ENCODE measurements around the gene DNAJB9. TPM values are rescaled to one million over a fixed set of nuclear protein-coding genes. Genes with fewer than 3 reads are reported as not detected.
A peak's percentile ranks its signal among the peaks of the same experiment; 100 is the strongest.

Gene DNAJB9
- total and polyA plus RNA-seq, 2 of the 13 experiments (the other 11 are each of a cell fraction or from before 2014, with no cell fraction given), result 8.6 to 16.4 TPM

DNA sequence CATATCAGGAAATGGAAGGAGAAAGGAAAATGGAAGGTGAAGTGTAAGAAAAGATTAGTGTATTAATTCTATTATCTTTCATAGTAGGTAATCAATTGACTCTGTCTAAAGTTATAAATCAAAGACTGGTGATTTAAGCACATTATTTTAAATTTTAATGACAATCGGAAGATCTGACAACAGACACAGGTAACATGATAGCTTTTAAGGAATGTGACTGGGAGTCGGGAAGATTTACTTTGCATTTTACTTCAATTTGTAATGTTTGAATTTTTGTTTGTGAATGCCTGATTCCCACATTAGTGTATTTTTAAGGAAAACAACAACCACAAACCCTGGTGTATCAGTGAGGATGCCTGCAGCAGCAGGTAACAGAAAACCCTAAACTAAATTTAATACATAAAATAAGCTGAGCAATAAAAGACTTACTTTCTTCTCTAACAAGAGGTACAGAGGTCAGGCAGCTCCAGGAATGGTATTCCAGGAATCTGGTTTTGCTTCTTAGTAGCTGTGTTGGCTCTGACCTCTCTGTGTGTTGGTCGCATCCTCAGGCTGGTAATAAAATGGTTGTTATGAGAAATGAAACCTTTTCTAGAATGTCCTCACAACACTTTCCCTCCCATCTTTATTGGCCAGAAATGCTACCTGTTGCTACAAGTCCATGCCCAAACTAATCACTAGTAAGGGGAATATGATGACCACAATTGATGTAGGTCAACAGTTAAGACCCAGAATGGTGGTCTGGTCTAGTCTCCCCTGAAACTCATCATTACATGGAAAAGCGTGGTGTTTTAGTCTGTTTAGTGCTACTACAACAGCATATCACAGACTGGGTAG lies 12.2 kb downstream of the DNAJB9 start (continued):
- TF ChIP-seq, protein P1, sequence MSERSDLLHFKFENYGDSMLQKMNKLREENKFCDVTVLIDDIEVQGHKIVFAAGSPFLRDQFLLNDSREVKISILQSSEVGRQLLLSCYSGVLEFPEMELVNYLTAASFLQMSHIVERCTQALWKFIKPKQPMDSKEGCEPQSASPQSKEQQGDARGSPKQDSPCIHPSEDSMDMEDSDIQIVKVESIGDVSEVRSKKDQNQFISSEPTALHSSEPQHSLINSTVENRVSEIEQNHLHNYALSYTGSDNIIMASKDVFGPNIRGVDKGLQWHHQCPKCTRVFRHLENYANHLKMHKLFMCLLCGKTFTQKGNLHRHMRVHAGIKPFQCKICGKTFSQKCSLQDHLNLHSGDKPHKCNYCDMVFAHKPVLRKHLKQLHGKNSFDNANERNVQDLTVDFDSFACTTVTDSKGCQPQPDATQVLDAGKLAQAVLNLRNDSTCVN (CRISPR knock-in tag; IDR thresholded peaks at IDR 0.05; ENCODE audit: borderline replicate concordance), result no peak
- no peak for TF ChIP-seq ZNF768 (CRISPR knock-in tag; IDR thresholded peaks at IDR 0.05)
- no peak for TF ChIP-seq HNF4A (CRISPR knock-in tag; IDR thresholded peaks at IDR 0.05)
- no peak for TF ChIP-seq ZFY (CRISPR knock-in tag; IDR thresholded peaks at IDR 0.05)
- TF ChIP-seq CHD2 (IDR thresholded peaks at IDR 0.05; ENCODE audit: low read depth, low read length), result no peak
- TF ChIP-seq, protein P2, sequence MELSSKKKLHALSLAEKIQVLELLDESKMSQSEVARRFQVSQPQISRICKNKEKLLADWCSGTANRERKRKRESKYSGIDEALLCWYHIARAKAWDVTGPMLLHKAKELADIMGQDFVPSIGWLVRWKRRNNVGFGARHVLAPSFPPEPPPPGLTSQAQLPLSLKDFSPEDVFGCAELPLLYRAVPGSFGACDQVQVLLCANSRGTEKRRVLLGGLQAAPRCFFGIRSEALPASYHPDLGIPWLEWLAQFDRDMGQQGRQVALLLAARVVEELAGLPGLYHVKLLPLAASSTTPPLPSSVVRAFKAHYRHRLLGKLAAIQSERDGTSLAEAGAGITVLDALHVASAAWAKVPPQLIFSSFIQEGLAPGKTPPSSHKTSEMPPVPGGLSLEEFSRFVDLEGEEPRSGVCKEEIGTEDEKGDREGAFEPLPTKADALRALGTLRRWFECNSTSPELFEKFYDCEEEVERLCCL (CRISPR knock-in tag; IDR thresholded peaks at IDR 0.05; ENCODE audit: borderline replicate concordance), result no peak
- peak; percentile 28; the same call in 1 of the 2 replicates for TF ChIP-seq NR2F6 (IDR thresholded peaks at IDR 0.05)
- TF ChIP-seq NR2F6 (CRISPR knock-in tag; IDR thresholded peaks at IDR 0.05), result peak; percentile 34; the same call in 1 of the 2 replicates
- no peak for TF ChIP-seq KLF15 (CRISPR knock-in tag; IDR thresholded peaks at IDR 0.05; ENCODE audit: borderline replicate concordance)
- TF ChIP-seq ZNF292 (CRISPR knock-in tag; IDR thresholded peaks at IDR 0.05; ENCODE audit: borderline replicate concordance, low read depth), result no peak
- TF ChIP-seq TAF1 (CRISPR knock-in tag; IDR thresholded peaks at IDR 0.05), result no peak
- no peak for TF ChIP-seq ZNF431 (CRISPR knock-in tag; IDR thresholded peaks at IDR 0.05; ENCODE audit: borderline replicate concordance, low read depth)
- TF ChIP-seq SIX1 (CRISPR knock-in tag; IDR thresholded peaks at IDR 0.05; ENCODE audit: borderline replicate concordance), result peak; percentile 67; the same call in 1 of the 2 replicates
- no peak for TF ChIP-seq ZBTB21 (CRISPR knock-in tag; IDR thresholded peaks at IDR 0.05)
- TF ChIP-seq E2F1 (CRISPR knock-in tag; IDR thresholded peaks at IDR 0.05), result no peak
- TF ChIP-seq ZNF253 (CRISPR knock-in tag; IDR thresholded peaks at IDR 0.05; ENCODE audit: borderline replicate concordance), result no peak
- no peak for TF ChIP-seq HES4 (CRISPR knock-in tag; IDR thresholded peaks at IDR 0.05; ENCODE audit: borderline replicate concordance)
- TF ChIP-seq, protein P3, sequence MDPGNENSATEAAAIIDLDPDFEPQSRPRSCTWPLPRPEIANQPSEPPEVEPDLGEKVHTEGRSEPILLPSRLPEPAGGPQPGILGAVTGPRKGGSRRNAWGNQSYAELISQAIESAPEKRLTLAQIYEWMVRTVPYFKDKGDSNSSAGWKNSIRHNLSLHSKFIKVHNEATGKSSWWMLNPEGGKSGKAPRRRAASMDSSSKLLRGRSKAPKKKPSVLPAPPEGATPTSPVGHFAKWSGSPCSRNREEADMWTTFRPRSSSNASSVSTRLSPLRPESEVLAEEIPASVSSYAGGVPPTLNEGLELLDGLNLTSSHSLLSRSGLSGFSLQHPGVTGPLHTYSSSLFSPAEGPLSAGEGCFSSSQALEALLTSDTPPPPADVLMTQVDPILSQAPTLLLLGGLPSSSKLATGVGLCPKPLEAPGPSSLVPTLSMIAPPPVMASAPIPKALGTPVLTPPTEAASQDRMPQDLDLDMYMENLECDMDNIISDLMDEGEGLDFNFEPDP (CRISPR knock-in tag; conservative IDR thresholded peaks at IDR 0.05), result no peak
- no peak for TF ChIP-seq MYNN (CRISPR knock-in tag; IDR thresholded peaks at IDR 0.05; ENCODE audit: low read depth)
- TF ChIP-seq ZNF543 (CRISPR knock-in tag; IDR thresholded peaks at IDR 0.05), result no peak
- TF ChIP-seq ZNF644 (CRISPR knock-in tag; IDR thresholded peaks at IDR 0.05; ENCODE audit: low read depth), result no peak
- peak; percentile 58 for TF ChIP-seq ASH2L (IDR thresholded peaks at IDR 0.05; ENCODE audit: insufficient read length, low read depth, low read length)
- no peak for TF ChIP-seq FOXK1 (CRISPR knock-in tag; IDR thresholded peaks at IDR 0.05; ENCODE audit: borderline replicate concordance, low read depth)
- TF ChIP-seq KMT2B (CRISPR knock-in tag; IDR thresholded peaks at IDR 0.05), result no peak
- TF ChIP-seq NR2F1 (CRISPR knock-in tag; IDR thresholded peaks at IDR 0.05), result peak in 1 of 2 experiments; percentile 28; a peak in 1 of 4 replicates
- TF ChIP-seq ZNF878 (CRISPR knock-in tag; IDR thresholded peaks at IDR 0.05), result no peak
- no peak for TF ChIP-seq GATAD2A (CRISPR knock-in tag; IDR thresholded peaks at IDR 0.05)
